Measurements from ENCODE around the gene PLXDC1. TPM values are rescaled to one million over a fixed set of nuclear protein-coding genes. Genes with fewer than 3 reads are reported as not detected.

PLXDC1 gene
- total and polyA plus RNA-seq, 11 donors = 4.8 to 17.4 (median 13.3) TPM

- Histone ChIP-seq H3K9me3 (no peaks in the 10 kb centered on the region), H3K27me3 (no peaks in the 10 kb centered on the region), H3K4me3 (no peak overlapping the region), H3K27ac (peak overlapping the region in 1 of 12 donors; percentile 25), H3K36me3 (peaks cover 0 to 1% (median 0%) of the 10 kb centered on the region in 9 donors), H3K4me1 (peaks cover 0 to 41% (median 3%) of the 10 kb centered on the region in 12 donors)
- 79 to 92% (median 91%) methylated on average over 1 of the region's 1 CpG for WGBS, 4 donors
- no peak for ATAC-seq
- no peak for DNase-seq
- intact Hi-C loops (cut with DNase I) = loop anchor here in 2 of 10 donors (10.0 kb wide), 2 partner anchors 79 to 181 kb away; no protein-coding TSS in a partner anchor
- TF ChIP-seq CTCF (IDR thresholded peaks at IDR 0.05) = no peak
- no peak for TF ChIP-seq POLR2A (IDR thresholded peaks at IDR 0.05)
Observed at GRCh38 chr17:39063681-39064069, 87.8 kb downstream of the PLXDC1 start.

GRCh38 chr17:39062846-39063680, 88.4 kb downstream of the PLXDC1 start:
- H3K36me3 ChIP-seq = no peaks in the 10 kb centered on the region
- DNase-seq = no peak
- H3K27ac ChIP-seq = peak overlapping the region in 1 of 12 donors; percentile 25
- no peak overlapping the region for H3K4me3 ChIP-seq
- peak in 1 of 4 donors; percentile 9 for ATAC-seq
- no peaks in the 10 kb centered on the region for H3K9me3 ChIP-seq
- WGBS, 4 donors = 56 to 73% (median 63%) methylated on average over 8 of the region's 8 CpGs
- H3K27me3 ChIP-seq = no peaks in the 10 kb centered on the region
- TF ChIP-seq POLR2A (IDR thresholded peaks at IDR 0.05) (no peak), CTCF (IDR thresholded peaks at IDR 0.05) (no peak)
- intact Hi-C loops (cut with DNase I) = loop anchor here in 2 of 10 donors (10.0 kb wide), 2 partner anchors 78 to 182 kb away; no protein-coding TSS in a partner anchor
- H3K4me1 ChIP-seq = peaks cover 0 to 41% (median 3%) of the 10 kb centered on the region in 12 donors

- H3K9me3 ChIP-seq = no peaks in the 10 kb centered on the region
- H3K4me3 ChIP-seq = no peak overlapping the region
- H3K4me1 ChIP-seq = peaks cover 0 to 42% (median 8%) of the 10 kb centered on the region in 12 donors
- peak overlapping the region in 1 of 12 donors; percentile 9 for H3K27ac ChIP-seq
- H3K27me3 ChIP-seq = no peaks in the 10 kb centered on the region
- no peak for ATAC-seq
- DNase-seq = no peak
- TF ChIP-seq POLR2A (IDR thresholded peaks at IDR 0.05) = no peak
- no peak for TF ChIP-seq CTCF (IDR thresholded peaks at IDR 0.05)
- no peaks in the 10 kb centered on the region for H3K36me3 ChIP-seq
- WGBS, 4 donors = 73 to 95% (median 83%) methylated on average over 5 of the region's 5 CpGs
- intact Hi-C loops (cut with DNase I) = loop anchor here in 4 of 10 donors (5.0 to 10.0 kb wide), 3 partner anchors 54 to 76 kb away; no protein-coding TSS in a partner anchor
Observed at GRCh38 chr17:39058524-39058923, 92.9 kb downstream of the PLXDC1 start.

- intact Hi-C loops (cut with DNase I) = loop anchor here in 4 of 10 donors (5.0 to 10.0 kb wide), 3 partner anchors 53 to 75 kb away; no protein-coding TSS in a partner anchor
- peak overlapping the region in 4 of 12 donors; percentile 41 to 77 (median 68) for H3K27ac ChIP-seq
Observed at GRCh38 chr17:39057701-39058206, 93.7 kb downstream of the PLXDC1 start.

More at GRCh38 chr17:39057701-39058206, 93.7 kb downstream of the PLXDC1 start:
- TF ChIP-seq CTCF (IDR thresholded peaks at IDR 0.05) (no peak), POLR2A (IDR thresholded peaks at IDR 0.05) (no peak)
- Histone ChIP-seq H3K4me1 (peaks cover 0 to 35% (median 6%) of the 10 kb centered on the region in 12 donors), H3K9me3 (no peaks in the 10 kb centered on the region), H3K36me3 (no peaks in the 10 kb centered on the region), H3K4me3 (peak overlapping the region in 11 of 12 donors; percentile 31 to 71 (median 63)), H3K27me3 (no peaks in the 10 kb centered on the region)
- WGBS, 4 donors = 70 to 81% (median 77%) methylated on average over 11 of the region's 11 CpGs
- DNase-seq (no peak), ATAC-seq (no peak)
